Right atrium auricular region (tissue), 2 donors: ENCODE measurements around the gene NPFF. TPM values are rescaled to one million over a fixed set of nuclear protein-coding genes. Genes with fewer than 3 reads are reported as not detected.

Experiments
- DNase-seq: peaks from one replicate; pipeline ENCODE4 v3.0.0-alpha.2; 2019; ENCODE audit warnings: low spot score
- H3K27ac ChIP-seq, 2 donors: fragments of 200-600 bp; sonication (generic); 1 replicate in 1 of 2; 2 replicates in 1 of 2; pipeline ENCODE4 v1.5.1; 2016 to 2019
- H3K27me3 ChIP-seq, 2 donors: fragments of 200-600 bp; sonication (generic); one replicate each; pipeline versions ENCODE4 v1.5.1 to v1.6.0; 2017 to 2019
- H3K36me3 ChIP-seq: fragments of 200-600 bp; sonication (generic); one replicate; pipeline ENCODE4 v1.5.1; 2016
- H3K4me1 ChIP-seq, 2 donors: fragments of 200-600 bp; sonication (generic); one replicate each; pipeline versions ENCODE4 v1.5.1 to v1.6.0; 2017 to 2019
- H3K4me3 ChIP-seq, 2 donors: fragments of 200-600 bp; sonication (generic); 1 replicate in 1 of 2; 2 replicates in 1 of 2; pipeline ENCODE4 v1.5.1; 2017 to 2019; ENCODE audit warnings: mild to moderate bottlenecking in 1 of 2, moderate library complexity in 1 of 2
- H3K9me3 ChIP-seq, 2 donors: fragments of 200-600 bp; sonication (generic); one replicate each; pipeline ENCODE4 v1.5.1; 2019
- CTCF ChIP-seq, 2 donors: fragments of 200-600 bp; sonication (generic); IDR thresholded peaks; one replicate each; pipeline ENCODE4 v1.5.1; 2019; ENCODE audit warnings: antibody characterized with exemption in 2 of 2
- total RNA-seq, 2 donors: library from RNA; depleted of rRNA; stranded (reverse); fragments of >200 nt; gene quantifications; one replicate each; pipeline ENCODE4 v1.1.0, GENCODE V29; 2016

NPFF gene
- total RNA-seq, 2 donors from 2014 or later, result not detected

GRCh38 chr12:53465679-53466078 lies 41.6 kb downstream of the NPFF start:
- DNase-seq, result no peak
- no peak overlapping the region for H3K4me3 ChIP-seq
- no peak for TF ChIP-seq CTCF (IDR thresholded peaks at IDR 0.05)
- no peaks in the 10 kb centered on the region for H3K9me3 ChIP-seq
- H3K27ac ChIP-seq, result no peak overlapping the region
- H3K4me1 ChIP-seq, result peaks cover 0 to 64% of the 10 kb centered on the region in 2 donors
- H3K36me3 ChIP-seq, result peaks cover 100% of the 10 kb centered on the region
- H3K27me3 ChIP-seq, result no peaks in the 10 kb centered on the region

GRCh38 chr12:53464685-53465418 lies 42.4 kb downstream of the NPFF start:
- Histone ChIP-seq H3K27me3 (no peaks in the 10 kb centered on the region), H3K4me1 (peaks cover 0 to 71% of the 10 kb centered on the region in 2 donors), H3K9me3 (no peaks in the 10 kb centered on the region), H3K27ac (no peak overlapping the region), H3K36me3 (peaks cover 100% of the 10 kb centered on the region), H3K4me3 (no peak overlapping the region)
- no peak for TF ChIP-seq CTCF (IDR thresholded peaks at IDR 0.05)
- DNase-seq, result no peak

- no peak overlapping the region for H3K4me3 ChIP-seq
- H3K9me3 ChIP-seq, result no peaks in the 10 kb centered on the region
- no peaks in the 10 kb centered on the region for H3K27me3 ChIP-seq
- TF ChIP-seq CTCF (IDR thresholded peaks at IDR 0.05), result no peak
- no peak for DNase-seq
- H3K4me1 ChIP-seq, result peaks cover 0 to 67% of the 10 kb centered on the region in 2 donors
- no peak overlapping the region for H3K27ac ChIP-seq
- peaks cover 100% of the 10 kb centered on the region for H3K36me3 ChIP-seq
Measured at GRCh38 chr12:53463802-53464560, 43.3 kb downstream of the NPFF start.

GRCh38 chr12:53462935-53463334 lies 44.3 kb downstream of the NPFF start:
- peak overlapping the region in 1 of 2 donors; percentile 19 for H3K27ac ChIP-seq
- peaks cover 0 to 67% of the 10 kb centered on the region in 2 donors for H3K4me1 ChIP-seq
- H3K4me3 ChIP-seq, result no peak overlapping the region
- peaks cover 100% of the 10 kb centered on the region for H3K36me3 ChIP-seq
- TF ChIP-seq CTCF (IDR thresholded peaks at IDR 0.05), result no peak
- H3K9me3 ChIP-seq, result no peaks in the 10 kb centered on the region
- no peak for DNase-seq
- H3K27me3 ChIP-seq, result no peaks in the 10 kb centered on the region

GRCh38 chr12:53461591-53461990 lies 45.7 kb downstream of the NPFF start:
- peak overlapping the region in 1 of 2 donors; percentile 55 for H3K27ac ChIP-seq
- H3K9me3 ChIP-seq, result no peaks in the 10 kb centered on the region
- no peak overlapping the region for H3K4me3 ChIP-seq
- H3K27me3 ChIP-seq, result no peaks in the 10 kb centered on the region
- peaks cover 100% of the 10 kb centered on the region for H3K36me3 ChIP-seq
- peaks cover 0 to 69% of the 10 kb centered on the region in 2 donors for H3K4me1 ChIP-seq
- TF ChIP-seq CTCF (IDR thresholded peaks at IDR 0.05), result no peak
- DNase-seq, result no peak
